ENCODE measurements around the gene NLRP5.

GRCh38 chr19:56096665-56097064, 110.1 kb downstream of the NLRP5 start:
- TF ChIP-seq, protein P1, sequence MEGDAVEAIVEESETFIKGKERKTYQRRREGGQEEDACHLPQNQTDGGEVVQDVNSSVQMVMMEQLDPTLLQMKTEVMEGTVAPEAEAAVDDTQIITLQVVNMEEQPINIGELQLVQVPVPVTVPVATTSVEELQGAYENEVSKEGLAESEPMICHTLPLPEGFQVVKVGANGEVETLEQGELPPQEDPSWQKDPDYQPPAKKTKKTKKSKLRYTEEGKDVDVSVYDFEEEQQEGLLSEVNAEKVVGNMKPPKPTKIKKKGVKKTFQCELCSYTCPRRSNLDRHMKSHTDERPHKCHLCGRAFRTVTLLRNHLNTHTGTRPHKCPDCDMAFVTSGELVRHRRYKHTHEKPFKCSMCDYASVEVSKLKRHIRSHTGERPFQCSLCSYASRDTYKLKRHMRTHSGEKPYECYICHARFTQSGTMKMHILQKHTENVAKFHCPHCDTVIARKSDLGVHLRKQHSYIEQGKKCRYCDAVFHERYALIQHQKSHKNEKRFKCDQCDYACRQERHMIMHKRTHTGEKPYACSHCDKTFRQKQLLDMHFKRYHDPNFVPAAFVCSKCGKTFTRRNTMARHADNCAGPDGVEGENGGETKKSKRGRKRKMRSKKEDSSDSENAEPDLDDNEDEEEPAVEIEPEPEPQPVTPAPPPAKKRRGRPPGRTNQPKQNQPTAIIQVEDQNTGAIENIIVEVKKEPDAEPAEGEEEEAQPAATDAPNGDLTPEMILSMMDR (IDR thresholded peaks at IDR 0.05): no peak
- TF ChIP-seq POLR2A (IDR thresholded peaks at IDR 0.05) (no peak), POLR2AphosphoS5 (IDR thresholded peaks at IDR 0.05) (no peak)
